ENCODE data around the gene HSD11B2.

The HSD11B2 gene

GRCh38 chr16:67406111-67406971 is 24.6 kb upstream of the HSD11B2 start:
- no peak for TF ChIP-seq CTCF (IDR thresholded peaks at IDR 0.05)

- TF ChIP-seq CTCF (IDR thresholded peaks at IDR 0.05), result no peak
Observed at GRCh38 chr16:67407176-67407787, 23.6 kb upstream of the HSD11B2 start.

- TF ChIP-seq CTCF (IDR thresholded peaks at IDR 0.05), result no peak
Observed at GRCh38 chr16:67407788-67408452, 23.0 kb upstream of the HSD11B2 start.

- TF ChIP-seq CTCF (IDR thresholded peaks at IDR 0.05), result no peak
Observed at GRCh38 chr16:67409631-67410030, 21.3 kb upstream of the HSD11B2 start.

GRCh38 chr16:67411339-67411738 is 19.6 kb upstream of the HSD11B2 start:
- TF ChIP-seq CTCF (IDR thresholded peaks at IDR 0.05), result no peak

GRCh38 chr16:67412294-67412693 is 18.6 kb upstream of the HSD11B2 start:
- TF ChIP-seq CTCF (IDR thresholded peaks at IDR 0.05), result no peak

- TF ChIP-seq CTCF (IDR thresholded peaks at IDR 0.05), result no peak
Observed at GRCh38 chr16:67413978-67414911, 16.7 kb upstream of the HSD11B2 start.
